Activated CD8-positive, alpha-beta memory T cell treated with anti-CD3 and anti-CD28 coated beads for 4 hours (primary cell): ENCODE results near the gene TATDN3.
"Not testable (repeated sequence)": the region's sequence is repeated elsewhere in the genome, so short reads cannot be mapped to it uniquely, and the experiment has no call there.

Source experiments
- DNase-seq, 2 donors: peaks; one replicate each; pipeline ENCODE4 v3.0.0-alpha.2; 2020; ENCODE audit warnings: low read depth in 2 of 2

Gene TATDN3

DNA sequence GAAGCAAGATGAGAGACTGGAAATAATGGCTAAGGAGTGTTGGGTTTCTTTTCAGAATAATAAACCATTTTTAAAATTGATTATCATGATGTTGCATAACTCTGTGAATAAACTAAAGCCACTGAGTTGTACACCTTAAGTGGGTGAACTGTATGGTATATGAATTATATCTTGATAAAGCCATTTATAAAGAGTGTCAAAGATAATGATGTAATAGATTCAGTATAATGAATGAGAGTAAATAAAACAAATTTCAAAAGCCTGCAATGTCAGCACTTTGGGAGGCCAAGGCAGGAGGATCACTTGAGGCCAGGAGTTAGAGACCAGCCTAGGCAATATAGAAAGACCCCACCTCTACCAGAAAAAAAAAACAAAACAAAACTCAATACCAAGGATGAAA, 16.5 kb upstream of the TATDN3 start:
- DNase-seq, result no peak

DNA sequence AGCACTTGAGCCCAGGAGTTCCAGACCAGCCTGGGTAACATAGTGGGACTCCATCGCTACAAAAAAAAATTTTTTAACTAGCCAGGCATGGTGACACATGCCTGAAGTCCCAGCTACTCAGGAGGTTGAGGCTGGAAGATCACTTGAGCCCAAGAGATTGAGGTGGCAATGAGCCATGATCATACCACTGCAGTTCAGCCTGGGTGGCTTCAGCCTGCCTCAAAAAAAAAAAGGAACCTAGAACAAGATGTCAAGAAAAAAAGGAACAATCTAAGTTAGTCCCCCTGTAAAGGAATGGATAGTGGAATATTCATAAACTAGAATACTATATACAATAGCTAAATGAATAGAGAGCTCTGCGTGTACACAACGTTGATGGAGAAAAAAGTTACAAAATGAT, 14.5 kb upstream of the TATDN3 start:
- no peak for DNase-seq

DNA sequence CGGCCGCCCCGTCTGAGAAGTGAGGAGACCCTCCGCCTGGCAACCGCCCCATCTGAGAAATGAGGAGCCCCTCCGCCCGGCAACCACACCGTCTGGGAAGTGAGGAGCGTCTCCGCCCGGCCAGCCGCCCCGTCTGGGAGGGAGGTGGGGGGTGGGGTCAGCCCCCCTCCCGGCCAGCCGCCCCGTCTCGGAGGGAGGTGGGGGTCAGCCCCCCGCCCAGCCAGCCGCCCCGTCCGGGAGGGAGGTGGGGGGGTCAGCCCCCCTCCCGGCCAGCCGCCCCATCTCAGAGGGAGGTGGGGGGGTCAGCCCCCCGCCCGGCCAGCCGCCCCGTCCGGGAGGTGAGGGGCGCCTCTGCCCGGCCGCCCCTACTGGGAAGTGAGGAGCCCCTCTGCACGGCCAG, 12.6 kb upstream of the TATDN3 start:
- not testable (repeated sequence) for DNase-seq

DNA sequence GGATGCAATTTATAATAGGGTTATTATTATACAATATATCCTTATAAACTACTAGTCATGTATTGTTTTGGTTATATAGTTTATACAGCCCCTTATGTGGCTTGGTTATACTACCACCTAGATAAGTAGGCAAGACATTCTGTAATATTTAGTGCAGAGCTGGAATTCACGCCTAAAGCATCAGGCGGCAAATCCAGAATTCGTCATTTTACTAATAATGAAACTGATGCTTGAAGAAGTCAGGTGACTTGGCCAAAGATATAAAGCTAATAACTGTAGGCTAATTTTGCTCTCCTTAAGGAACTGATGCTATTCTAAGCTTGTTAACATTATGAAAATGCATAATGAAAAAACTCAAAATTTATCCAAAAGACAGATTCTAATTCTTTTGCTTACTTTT, 10.9 kb upstream of the TATDN3 start:
- no peak for DNase-seq

DNA sequence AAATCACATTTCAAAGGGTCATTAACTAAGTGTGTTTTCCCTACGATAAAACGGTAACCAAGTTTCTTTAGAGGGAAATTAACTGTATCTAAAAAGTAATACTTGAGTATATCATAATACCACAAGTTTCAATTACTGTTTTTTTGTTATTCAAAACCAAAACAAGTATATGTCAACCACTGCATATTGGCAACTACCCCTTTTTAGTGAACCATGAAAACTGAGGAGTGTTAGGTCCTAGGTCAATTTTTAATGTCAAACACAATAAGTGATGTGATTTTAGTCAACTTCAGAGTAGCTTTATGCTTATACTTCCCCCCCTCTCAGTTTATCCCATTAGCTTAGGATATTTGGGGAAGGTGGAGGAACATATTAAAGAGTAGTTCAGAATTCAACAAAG, 10.5 kb upstream of the TATDN3 start:
- DNase-seq, result no peak

DNA sequence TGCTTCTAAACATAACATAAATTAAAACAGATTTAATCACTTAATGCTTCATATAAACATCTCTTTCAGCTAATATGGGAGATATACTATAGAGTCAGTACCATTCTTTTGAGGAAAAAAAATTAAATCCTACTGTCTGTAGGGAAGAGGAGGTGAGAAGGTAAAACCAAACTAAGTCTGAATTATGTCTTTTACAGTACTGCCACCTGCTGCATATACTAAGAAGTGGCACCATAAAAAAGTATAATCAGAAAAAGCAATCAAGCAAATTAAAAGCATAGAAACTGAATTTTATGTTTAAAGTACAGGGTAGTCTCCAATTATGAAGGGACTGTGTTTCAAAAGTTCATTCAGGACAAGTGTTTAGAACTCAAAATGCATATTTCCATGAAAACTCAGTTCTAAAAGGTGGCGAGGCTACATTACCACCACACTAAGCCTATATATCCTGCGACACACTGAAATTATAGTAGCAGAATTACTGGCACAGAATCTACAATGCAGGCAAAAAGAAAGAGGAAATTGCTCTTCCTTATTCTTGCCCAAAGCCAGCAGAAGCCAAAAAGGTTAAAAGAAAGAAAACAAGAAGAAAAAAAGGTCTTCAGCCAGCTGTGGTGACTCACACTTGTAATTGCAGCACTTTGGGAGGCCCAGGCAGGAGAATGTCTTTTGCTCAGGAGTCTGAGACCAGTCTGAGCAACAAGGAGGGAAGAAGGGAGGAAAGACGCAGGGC, 9.1 kb upstream of the TATDN3 start:
- no peak for DNase-seq

DNA sequence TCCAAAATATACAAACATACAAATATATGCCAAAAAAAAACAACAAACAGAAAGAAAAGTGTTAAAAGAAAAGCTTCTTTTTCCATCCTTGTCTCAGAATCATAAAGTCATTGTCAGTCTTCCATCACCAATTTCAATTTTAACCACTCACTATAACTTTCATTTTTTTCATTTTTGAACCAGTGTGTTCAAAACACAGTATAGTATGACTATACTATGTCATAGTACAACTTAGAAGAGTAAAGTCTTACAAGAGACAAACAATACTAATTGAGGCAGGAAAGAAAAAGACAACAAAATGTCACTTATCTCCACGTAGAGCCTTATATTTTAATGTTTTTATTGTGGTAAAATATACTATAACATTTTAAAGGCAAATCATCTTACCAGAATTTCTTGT, 7.7 kb upstream of the TATDN3 start:
- no peak for DNase-seq

DNA sequence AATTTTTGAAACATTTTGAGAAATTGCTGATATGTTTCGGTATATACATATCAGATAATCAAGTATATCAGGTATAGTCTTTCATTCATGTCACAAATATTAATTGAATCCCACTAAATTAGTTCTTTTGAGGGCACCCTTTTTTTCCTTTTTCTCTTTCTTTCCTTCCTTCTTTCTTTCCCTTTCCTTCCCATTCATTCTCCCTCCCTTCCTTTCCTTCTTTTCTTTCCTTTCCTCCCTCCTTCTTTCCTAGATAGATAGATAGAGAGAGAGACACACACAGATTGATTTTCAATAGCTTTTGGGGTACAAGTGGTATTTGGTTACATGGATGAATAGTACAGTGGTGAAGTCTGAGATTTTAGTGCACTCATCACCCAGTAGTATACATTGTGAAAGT, 5.8 kb upstream of the TATDN3 start:
- no peak for DNase-seq

DNA sequence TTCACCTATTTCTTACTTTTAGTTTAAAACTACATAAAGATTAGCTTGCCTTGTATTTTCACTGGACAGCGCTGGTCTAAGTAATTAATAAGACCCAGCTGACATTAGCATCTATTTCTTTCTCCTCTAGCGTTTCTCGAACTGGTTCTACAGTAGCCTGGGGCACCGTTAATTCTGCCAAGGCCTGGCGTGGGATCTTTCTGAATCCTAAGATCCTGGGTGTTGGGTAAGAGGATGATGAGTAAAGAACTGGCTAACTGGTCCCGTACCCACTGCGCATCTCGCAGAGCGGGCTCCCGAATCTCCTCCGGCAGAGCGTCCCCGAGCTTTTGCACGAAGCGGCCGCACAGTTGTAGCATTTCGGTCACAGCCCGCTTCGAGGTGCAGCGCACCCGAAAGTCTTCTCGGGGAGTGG, 426 bp upstream of the TATDN3 start:
- no peak for DNase-seq

DNA sequence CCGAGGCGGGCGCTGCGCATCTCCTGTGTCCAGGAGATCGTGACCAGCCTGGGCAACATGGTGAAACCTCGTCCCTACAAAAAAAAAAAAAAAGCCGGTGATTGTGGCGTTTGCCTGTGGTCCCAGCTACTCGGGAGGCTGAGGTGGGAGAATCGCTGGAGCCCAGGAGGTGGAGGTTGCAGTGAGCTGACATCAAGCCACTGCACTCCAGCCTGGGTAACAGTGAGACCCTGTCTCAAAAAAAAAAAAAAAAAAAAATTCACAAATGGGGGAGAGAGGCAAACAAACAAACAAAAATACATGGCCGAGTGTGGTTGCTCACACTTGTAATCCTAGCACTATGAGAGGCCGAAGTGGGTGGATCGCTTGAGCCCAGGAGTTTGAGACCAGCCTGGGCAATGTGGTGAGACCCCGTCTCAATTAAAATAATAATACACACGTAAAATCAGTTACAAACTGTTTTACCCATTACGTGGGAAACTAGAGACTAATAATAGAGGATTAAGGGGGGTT, 758 bp downstream of the TATDN3 start:
- no peak for DNase-seq

DNA sequence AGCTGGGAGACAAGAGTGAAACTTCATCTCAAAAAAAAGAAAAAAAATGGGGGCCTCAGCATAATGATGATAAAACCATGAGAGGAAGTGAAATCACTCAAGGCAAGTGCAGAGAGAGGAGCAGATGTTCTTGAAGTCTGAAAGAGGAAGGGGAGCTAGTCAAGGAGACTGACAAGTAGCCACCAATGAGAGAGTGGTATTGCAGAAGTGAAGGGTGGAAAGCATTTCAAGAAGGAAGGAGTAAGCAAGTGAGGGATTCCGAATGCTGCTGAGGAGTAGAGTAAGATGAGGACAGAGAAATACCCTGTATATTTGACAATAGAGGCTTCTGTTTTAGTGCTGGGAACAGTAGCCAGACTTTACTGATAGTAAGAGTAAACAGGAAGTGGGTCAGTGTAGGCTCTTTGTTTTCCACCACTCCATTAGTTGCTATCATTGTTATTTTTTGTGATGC, 2.9 kb downstream of the TATDN3 start:
- no peak for DNase-seq

DNA sequence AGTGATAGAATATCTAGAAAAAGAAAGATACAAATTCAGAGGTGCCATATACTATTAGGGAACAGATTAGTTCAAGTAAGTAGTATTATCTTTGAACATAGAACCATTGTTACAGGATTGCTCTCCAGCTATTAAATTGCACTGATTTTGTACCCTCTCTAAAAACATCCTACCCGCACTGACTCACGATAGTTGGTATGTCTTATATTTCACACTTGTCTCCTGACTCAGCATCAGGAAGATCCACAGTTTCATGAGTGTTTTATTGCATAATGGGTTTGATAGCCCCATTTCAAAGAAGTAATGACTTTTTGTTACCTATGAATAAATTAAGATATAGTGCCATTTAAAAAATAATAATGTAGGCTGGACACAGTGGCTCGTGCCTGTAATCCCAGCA, 6.0 kb downstream of the TATDN3 start:
- no peak for DNase-seq

DNA sequence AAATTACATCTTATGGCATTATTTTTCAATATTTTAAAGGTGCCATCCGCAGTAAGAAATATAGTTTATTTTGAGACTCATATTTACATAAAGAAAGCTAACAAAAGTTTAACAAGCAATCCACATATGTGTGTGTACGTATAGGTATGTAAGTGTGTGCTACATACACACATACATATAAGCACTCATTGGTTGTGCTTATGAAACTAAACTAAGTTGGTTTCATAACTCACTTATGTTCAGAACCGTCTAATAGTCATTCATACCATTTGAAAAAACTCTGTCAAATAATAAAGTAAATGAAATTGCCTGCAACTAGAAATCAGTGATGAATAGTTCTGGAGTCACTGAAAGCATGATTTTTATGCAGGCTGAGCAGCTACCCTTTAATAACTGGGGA, 14.1 kb downstream of the TATDN3 start:
- DNase-seq, result no peak

DNA sequence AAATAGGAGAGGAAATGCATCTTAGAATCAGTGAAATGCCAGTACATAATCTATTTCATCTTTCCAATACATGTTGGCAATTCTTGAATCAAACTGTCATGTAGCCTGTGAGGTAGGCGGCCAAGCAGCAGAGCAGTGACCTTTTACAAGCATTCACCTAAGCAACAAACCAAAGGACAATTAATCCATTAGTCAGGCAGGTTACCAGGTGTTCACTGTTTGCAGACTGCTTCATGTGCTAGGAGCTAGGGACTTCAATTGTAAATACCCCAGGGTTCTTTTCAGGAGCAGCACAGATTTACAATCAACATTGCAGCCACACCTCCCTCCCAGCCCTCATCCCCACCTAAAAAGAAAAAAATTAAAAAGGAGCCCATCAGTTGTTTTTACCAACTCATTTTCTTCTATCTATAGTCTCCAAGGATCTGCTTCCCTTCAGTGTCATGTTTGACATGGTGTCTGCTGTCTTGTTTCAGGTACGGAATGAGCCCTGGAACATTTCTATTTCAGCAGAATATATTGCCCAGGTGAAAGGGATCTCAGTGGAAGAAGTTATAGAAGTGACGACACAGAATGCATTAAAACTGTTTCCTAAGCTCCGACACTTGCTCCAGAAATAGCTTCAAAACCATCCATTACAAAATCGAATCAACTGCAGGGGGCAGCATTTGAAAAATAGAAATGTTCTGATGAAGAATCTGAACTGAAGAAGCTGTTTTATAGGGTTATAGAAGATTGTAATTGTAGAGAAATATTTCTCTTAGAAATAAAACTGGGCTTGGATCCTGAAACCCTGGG, 23.0 kb downstream of the TATDN3 start:
- DNase-seq, result no peak

DNA sequence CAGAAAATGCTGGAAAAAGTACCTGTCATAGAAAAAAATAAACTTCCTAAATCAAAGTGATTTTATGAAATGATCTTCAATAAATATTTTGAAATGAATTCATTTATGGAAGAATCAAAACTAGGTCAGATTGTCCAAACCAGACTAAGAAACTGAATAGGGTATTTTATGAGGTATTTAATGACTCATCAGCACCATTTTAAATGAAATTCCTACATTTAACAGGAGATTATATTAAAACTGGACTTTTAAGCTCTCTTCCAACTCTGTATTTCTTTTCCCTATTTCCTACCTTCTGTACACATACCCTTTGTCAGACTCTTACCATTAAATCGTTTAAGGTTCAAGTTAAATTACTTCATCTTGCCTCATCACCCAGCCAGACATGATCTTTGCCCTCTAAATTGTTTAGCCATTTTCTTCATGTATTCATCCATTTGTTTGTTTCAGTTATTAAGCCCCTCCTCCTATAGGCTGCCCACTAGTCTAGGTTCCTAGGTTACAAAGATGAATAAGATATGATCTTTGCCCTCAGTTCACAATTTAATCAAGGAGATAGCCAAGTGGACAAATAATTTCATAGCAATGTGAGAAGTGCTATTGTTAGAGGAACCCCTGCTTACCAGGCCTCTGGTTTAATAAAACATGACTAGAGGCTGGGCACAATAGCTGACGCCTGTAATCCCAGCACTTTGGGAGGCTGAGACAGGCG, 25.0 kb downstream of the TATDN3 start:
- no peak for DNase-seq

DNA sequence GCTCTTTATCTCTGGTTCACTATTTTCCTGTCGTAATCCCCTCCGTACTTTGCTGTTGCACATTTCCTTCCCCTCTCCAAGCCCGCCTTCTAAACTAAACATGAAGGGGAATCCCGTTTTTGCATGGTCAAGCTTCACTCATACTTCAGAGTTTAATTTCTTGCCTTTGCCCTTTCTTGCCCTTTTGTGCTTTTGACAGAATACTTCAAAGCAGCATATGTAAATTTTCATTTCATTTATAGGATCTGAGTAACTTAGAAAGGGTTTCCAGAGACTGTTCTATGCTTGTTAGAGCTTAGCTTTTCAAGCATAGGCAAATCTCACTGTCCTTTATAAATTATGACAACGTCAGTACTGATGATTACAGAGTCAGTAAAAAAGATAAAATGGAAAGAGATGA, 28.0 kb downstream of the TATDN3 start:
- no peak for DNase-seq

DNA sequence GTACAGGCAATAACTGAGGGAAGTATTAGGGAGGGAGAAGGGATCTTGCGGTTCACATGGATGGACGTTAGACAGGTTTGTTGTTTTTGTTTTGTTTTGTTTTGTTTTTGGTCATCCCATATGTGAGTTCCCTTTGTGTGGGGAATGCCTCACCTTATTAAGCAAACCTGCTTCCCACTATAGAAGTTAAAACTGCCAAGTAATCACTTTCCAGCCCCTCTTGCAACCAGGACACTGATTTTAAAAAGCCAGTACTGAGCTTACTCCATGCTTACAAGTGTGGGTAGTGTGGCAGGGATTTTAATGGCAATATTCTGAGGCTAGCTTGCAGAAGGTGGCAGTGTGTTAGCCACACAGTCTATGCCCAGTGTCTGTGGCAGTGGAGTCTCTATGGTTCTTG, 29.3 kb downstream of the TATDN3 start:
- DNase-seq, result no peak

DNA sequence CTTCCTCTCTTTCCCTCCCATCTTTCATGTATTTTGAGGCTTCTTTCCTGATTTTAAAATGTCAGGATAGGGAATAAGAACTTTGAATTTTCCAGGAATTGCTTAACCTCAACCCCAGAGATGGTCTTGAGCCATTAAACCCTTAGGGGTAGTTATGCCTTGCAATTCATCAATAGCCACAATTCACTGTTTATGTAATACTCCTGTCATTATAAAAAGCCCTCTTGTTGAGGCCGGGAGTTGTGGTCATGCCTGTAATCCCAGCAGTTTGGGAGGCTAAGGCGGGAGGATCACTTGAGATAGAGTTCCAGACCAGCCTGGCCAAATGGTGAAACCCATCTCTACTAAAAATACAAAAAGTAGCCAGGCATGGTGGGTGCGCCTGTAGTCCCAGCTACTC, 31.3 kb downstream of the TATDN3 start:
- DNase-seq, result no peak

DNA sequence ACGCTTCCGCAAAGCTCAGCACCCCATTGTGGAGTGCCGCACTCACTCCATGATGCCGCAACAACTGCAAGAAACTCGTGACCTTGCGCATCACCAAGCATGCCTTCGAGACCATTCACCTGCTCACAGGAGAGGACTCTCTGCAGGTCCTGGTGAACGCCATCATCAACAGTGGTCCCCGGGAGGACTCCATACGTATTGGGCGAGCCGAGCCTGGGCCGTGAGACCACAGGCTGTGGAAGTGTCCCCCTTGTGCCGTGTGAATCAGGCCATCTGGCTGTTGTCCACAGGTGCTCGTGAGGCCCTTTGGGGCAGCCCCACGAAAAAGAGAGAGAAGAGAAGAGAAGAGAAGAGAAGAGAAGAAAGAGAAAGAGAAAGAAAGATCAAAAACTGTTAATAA, 32.5 kb downstream of the TATDN3 start:
- no peak for DNase-seq

DNA sequence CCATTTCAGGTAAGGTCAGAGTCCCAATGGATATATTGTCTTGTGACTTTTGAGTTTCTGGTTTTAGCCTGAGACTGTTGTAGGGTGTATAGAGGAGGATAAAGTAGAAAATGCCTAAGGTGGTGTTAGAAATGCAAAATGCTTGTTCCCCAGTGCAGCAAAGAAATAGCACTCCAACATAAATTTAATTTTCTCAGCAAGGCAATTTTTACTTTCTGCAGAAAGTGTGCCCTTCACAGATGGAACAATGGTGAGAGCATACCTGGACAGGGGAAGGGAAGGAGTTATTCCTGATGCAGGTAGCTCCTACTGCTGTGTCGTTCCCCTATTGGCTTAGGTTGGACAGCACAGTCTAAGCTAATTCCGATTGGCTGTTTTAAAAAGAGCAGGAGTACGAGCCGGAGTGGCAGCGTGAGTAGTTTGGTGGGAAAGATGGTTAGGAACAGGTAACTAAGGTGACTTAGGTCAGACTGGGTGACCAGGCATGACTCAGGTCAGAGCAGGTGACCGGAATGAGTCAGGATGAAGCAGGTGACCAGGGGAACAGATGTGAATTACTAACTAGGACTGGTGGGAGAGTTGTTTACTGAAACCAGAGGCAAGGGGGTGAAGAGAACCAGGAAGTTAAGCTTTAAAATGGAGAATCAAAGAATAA, 34.2 kb downstream of the TATDN3 start:
- no peak for DNase-seq

DNA sequence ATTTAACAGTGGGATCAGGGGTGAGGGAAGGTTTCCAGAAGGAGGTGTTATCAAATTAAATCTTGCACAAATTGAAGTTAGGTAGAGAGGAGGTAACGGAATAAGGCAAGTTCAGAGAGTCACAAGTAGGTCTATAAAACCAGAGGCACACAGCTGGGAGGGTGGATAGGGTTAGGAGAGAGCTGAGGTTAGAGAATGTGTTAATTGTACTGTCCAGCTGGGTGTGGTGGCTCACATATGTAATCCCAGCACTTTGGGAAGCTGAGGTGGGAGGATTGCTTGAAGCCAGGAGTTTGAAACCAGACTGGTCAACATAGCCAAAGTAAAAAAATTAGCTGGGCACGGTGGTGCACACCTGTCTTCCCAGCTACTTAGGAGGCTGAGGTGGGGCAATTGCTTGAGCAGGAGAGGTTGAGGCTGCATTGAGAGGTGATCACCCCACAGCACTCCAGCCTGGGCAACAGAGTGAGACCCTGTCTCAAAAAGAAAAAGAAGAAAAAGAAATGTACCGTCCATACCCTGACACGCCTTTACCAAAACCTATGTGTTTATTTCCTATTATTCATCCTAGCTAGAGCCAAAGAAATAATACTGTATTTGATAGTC, 35.6 kb downstream of the TATDN3 start:
- DNase-seq, result no peak

DNA sequence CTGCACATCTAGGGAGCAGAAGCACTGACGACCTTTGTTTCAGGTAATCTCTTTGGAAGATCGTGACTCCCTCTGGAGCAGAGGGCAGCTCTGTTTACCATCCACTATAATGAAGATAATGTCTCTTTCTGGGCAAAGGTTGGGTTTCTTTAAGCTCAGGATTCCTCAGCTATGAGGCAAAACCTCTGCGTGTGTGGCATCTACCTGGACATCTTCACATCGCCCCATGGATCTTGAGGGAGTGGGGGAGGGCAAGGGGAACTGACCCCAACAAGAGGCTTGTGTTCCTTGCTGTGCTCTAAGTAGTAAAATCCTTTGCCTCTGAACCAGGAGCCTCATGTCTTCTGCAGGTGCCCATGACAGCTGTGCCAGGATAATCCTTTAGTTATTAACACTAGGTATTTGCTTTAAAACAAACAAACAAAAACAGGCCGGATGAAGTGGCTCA, 36.2 kb downstream of the TATDN3 start:
- no peak for DNase-seq
